SK-N-SH treated with all-trans-retinoic acid at 6 μM for 48 hours (cell line): ENCODE results near the gene MPPED1.

Source experiments
- CSDC2 ChIP-seq: fragments of 250-450 bp; sonication (Bioruptor Pico); IDR thresholded peaks from 2 replicates; pipeline ENCODE4 v1.5.0; 2020; ENCODE audit warnings: mild to moderate bottlenecking, moderate library complexity
- GLIS3 ChIP-seq: fragments of 250-450 bp; sonication (Bioruptor Pico); IDR thresholded peaks from 2 replicates; pipeline ENCODE4 v1.5.0; 2020; ENCODE audit warnings: mild to moderate bottlenecking, moderate library complexity
- OSR1 ChIP-seq: fragments of 250-450 bp; sonication (Bioruptor Pico); IDR thresholded peaks from 2 replicates; pipeline ENCODE4 v1.8.0; 2022; ENCODE audit warnings: moderate library complexity, mild to moderate bottlenecking, inconsistent platforms
- RARB ChIP-seq: fragments of 250-450 bp; sonication (Bioruptor Pico); IDR thresholded peaks from 2 replicates; pipeline ENCODE4 v1.8.0; 2021; ENCODE audit warnings: mild to moderate bottlenecking, moderate library complexity
- ZFP30 ChIP-seq: fragments of 450-650 bp; formaldehyde crosslinking; IDR thresholded peaks from 2 replicates; pipeline ENCODE4 v1.5.0; 2022; ENCODE audit warnings: mild to moderate bottlenecking, moderate library complexity
- ZNF565 ChIP-seq: fragments of 450-650 bp; formaldehyde crosslinking; conservative IDR thresholded peaks from 2 replicates; pipeline ENCODE4 v1.5.0; 2020; ENCODE audit warnings: low read depth, mild to moderate bottlenecking, moderate library complexity
- ZNF8 ChIP-seq: fragments of 450-650 bp; formaldehyde crosslinking; IDR thresholded peaks from 2 replicates; pipeline ENCODE4 v1.5.0; 2020; ENCODE audit warnings: mild to moderate bottlenecking, moderate library complexity
- TF ChIP-seq, protein P1 (sequence below): fragments of 250-450 bp; sonication (Bioruptor Pico); IDR thresholded peaks from 2 replicates; pipeline ENCODE4 v1.5.1; 2021; ENCODE audit warnings: mild to moderate bottlenecking, moderate library complexity
- TF ChIP-seq, protein P2 (sequence below): fragments of 250-450 bp; sonication (Bioruptor Pico); IDR thresholded peaks from 2 replicates; pipeline ENCODE4 v1.8.0; 2020; ENCODE audit warnings: mild to moderate bottlenecking, moderate library complexity, borderline replicate concordance

DNA sequence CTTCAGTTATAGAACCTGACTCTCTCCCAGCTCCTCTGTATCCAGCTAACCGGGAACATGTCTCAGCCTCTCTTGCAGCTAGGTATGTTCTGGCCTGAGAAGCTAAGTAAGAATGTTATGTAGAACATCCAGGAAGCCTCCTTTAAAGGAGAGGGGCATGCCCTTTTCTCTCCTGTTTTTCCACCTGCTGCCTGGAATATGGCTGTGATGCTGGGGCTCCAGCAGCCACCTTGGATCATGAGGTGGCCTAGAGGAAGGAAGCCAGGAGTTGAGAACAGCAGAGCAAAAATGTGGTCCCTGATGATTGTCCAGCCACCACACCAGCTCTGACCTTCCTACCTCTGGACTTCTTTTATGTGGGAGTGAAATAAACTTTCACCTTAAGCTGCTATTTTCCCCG is 117.6 kb downstream of the MPPED1 start:
- TF ChIP-seq ZFP30 (CRISPR knock-in tag): no peak
- TF ChIP-seq OSR1 (CRISPR knock-in tag): no peak
- TF ChIP-seq, protein P1, sequence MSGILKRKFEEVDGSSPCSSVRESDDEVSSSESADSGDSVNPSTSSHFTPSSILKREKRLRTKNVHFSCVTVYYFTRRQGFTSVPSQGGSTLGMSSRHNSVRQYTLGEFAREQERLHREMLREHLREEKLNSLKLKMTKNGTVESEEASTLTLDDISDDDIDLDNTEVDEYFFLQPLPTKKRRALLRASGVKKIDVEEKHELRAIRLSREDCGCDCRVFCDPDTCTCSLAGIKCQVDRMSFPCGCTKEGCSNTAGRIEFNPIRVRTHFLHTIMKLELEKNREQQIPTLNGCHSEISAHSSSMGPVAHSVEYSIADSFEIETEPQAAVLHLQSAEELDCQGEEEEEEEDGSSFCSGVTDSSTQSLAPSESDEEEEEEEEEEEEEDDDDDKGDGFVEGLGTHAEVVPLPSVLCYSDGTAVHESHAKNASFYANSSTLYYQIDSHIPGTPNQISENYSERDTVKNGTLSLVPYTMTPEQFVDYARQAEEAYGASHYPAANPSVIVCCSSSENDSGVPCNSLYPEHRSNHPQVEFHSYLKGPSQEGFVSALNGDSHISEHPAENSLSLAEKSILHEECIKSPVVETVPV (CRISPR knock-in tag): no peak
- no peak for TF ChIP-seq ZNF565 (CRISPR knock-in tag)
- TF ChIP-seq, protein P2, sequence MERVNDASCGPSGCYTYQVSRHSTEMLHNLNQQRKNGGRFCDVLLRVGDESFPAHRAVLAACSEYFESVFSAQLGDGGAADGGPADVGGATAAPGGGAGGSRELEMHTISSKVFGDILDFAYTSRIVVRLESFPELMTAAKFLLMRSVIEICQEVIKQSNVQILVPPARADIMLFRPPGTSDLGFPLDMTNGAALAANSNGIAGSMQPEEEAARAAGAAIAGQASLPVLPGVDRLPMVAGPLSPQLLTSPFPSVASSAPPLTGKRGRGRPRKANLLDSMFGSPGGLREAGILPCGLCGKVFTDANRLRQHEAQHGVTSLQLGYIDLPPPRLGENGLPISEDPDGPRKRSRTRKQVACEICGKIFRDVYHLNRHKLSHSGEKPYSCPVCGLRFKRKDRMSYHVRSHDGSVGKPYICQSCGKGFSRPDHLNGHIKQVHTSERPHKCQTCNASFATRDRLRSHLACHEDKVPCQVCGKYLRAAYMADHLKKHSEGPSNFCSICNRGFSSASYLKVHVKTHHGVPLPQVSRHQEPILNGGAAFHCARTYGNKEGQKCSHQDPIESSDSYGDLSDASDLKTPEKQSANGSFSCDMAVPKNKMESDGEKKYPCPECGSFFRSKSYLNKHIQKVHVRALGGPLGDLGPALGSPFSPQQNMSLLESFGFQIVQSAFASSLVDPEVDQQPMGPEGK (CRISPR knock-in tag): no peak
- no peak for TF ChIP-seq GLIS3 (CRISPR knock-in tag)
- TF ChIP-seq CSDC2 (CRISPR knock-in tag): no peak
- TF ChIP-seq ZNF8: no peak
- TF ChIP-seq RARB (CRISPR knock-in tag): no peak
